EH (cell line): ENCODE results near the gene C17orf114.
A peak's percentile ranks its signal among the peaks of the same experiment; 100 is the strongest.

Experiments
- DNase-seq: peaks from one replicate; pipeline ENCODE4 v3.0.0-alpha.2; 2015; ENCODE audit warnings: low read depth

C17orf114 gene

DNA sequence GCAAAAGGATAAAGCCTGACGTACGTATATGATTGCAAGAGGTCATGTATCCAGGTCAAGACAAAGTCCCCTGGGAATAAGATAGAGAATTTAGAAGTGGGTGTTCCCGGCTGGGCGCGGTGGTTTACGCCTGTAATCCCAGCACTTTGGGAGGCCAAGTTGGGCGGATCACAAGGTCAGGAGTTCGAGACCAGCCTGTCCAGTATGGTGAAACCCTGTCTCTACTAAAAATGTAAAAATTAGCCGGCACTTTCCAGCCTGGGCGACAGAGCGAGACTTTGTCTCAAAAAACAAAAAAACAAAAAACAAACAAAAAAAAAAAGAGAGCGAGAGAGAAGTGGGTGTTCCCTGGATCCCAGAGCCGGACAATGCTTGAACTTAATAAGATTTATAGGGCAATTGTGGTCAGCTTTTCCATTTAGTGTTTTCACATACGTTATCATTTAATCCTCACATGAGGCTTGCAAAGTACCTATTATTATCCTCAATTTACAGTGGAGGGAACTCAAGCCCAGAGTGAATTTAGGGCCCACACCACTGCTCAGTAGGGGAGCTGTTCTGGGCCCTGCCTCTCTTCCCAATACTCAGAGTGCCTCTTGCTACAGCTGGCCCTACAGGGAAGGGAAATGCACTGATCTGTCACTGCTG is 13.8 kb downstream of the C17orf114 start:
- no peak for DNase-seq

DNA sequence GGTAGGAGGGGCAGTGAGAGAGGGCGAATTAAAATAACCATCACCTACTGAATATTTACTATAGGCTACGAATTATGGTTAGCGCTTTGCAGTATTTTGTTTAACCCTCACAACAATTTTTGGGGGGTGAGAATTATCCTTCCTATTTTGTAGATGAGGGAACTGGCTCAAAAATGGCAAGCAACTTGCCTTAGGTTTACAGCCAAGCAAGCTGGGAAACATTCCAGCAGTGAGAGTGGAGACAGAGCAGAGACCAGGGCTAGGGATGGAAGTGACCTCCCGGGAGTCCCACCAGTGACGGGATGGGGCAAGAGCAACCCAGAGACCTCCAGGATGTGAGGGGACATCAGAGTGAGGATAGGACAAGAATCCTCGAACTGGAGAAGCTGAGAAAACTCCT is 15.6 kb downstream of the C17orf114 start:
- DNase-seq, result no peak

DNA sequence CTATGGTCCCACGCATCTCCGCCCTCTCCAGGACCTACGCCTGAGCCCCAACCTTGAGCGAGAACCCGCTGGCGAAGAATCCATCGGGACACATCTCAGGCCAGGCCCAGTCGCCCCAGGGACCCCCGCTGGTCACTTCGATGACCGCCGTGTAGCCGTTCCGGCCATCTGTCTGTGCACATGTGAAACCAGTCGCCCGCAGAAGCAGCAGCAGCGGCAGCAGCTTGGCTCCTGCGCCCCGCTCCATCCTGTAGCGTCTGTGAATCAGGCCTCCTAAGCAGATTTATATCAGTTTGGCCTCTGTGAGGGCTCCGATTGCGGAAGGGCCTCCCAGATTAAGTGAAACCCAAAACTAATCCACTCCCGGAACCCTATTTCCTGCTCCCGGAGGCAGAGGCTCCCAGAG is 16.0 kb downstream of the C17orf114 start, which contains the start of gene VMO1:
VMO1 (minus strand) TSS at position 259 of the 406 bp plus-strand sequence; CDS start at position 247, 12 bp downstream.
- DNase-seq, result peak; percentile 38

DNA sequence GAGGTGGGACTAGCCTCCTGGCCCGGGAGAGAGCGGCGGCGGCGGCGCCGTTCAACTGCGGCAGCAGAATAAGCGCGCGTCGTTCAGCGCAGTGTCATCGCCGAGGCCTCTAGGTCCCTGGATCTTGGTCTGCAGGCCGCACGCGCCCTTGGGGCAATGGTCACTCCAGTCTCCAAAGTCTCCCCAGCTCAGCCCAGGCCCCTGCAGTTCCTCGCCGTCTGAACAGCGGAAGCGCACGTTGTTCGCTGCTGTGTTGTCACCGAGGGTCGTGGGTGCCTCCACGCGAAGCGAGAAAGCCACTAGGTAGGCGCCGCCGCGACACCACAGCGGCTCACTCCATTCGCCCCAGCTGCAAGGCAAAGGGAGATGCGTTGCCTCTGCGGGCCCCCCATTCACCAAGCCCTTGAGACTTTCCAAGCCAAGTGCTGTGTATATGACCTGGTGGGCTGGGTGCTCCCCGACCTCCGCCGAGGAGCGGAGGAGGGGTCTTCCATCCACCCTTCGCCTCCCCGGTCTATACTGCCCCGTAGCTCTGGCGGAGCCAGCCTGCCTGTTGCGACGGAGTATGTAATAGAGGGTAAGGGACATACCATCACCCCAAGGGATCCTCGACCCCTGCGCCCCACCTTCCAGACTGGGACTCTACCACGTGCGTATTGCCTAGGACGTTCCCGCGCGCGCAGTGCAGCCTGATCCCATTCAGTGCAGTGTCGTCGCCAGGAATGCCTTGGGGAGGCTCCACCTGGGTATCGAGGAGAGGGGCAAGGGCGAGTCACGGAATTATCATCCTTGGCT is 16.6 kb downstream of the C17orf114 start:
- DNase-seq, result peak; percentile 21

DNA sequence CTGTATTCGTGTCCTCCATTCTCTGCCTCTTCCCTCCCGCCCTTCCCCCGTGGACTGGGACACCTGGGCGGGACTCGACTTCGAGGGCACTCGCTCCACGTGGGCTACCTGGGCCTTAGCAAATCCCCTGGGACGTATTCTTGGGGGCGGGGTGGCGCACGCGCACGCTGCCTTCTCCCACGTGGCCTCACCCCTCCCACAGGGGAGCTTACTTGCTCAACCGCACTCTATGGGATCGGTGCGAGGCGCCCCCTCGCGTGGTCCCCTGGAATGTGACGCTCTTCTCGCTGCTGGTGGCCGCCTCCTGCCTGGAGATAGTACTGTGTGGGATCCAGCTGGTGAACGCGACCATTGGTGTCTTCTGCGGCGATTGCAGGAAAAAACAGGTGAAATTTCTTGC is 19.5 kb downstream of the C17orf114 start:
- DNase-seq, result no peak

DNA sequence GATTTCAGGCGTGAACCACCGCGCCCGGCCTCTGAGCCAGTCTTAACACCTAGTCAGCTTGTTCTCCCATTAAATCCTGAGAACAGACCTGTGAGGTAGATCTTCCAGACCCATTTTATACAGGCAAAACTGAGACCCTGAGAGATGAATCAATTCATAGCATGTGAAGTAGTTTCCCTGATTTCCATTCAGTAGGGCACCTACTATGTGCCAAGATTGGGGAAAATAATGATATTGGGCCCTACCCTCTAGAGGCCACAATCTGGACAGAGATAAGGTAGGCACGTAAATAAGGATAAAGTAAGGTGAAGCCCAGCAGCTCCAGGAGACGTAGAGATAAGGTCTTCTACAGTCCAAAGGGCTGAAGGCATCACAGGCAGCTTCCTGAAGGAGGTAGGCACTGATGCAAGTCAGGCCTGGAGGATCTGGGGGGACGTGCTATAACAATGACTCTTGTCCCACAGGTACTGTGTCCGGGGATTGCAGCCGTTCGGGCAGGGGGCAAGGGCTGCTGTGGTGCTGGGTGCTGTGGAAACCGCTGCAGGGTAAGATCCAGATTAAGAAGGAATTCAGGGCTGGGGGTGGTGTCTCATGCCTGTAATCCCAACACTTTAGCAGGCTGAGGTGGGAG is 21.7 kb downstream of the C17orf114 start:
- no peak for DNase-seq

DNA sequence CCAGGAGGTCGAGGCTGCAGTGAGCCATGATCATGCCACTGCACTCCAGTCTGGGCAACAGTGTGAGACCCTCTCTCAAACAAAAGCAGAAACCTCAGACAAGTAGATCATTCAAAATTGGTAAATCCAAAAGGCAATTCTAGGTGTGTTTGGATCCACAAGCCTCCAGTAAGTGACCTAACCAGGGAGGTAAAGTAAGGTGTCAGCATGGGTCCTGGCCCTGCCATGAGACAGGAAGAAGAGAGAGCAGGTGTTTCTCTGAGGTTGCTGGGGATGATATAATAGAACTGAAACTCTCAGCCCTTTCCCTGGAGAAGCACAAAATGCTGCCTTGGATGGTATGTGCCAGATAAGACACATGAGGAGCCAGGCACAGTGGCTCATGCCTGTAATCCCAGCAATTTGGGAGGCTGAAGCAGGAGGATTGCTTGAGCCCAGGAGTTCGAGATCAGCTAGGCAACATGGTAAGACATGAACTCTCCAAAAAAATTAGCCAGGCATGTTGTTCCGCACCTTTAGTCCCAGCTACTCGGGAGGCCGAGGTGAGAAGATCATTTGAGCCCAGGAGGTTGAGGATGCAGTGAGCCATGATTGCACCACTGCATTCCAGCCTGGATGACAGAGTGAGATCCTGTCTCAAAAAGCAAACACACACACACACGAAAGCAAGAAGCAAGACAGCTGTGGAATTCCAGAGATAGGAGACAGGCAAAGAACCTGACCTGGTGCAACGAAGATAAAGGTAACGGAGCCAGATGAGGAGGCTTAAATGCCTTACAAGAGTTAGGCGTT is 24.0 kb downstream of the C17orf114 start:
- peak; percentile 25 for DNase-seq

DNA sequence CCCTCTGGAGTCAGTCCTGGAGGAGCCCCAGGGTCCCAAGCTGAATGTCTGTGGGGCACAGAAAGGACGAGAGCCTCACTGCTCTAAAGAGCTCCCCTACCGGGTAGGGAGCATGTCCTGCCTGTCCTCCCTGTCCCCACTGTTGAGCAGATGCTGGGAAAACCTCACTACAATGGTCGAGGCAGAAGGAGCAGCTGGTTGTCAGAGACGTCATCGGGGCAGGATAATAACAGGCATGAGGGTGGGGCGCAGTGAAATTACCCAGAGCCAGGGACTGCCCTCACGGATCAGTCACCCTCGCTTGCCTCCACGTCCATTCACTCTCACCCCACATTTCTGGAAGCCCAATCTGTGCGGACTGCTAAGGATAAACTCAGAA is 29.9 kb downstream of the C17orf114 start:
- DNase-seq, result no peak

DNA sequence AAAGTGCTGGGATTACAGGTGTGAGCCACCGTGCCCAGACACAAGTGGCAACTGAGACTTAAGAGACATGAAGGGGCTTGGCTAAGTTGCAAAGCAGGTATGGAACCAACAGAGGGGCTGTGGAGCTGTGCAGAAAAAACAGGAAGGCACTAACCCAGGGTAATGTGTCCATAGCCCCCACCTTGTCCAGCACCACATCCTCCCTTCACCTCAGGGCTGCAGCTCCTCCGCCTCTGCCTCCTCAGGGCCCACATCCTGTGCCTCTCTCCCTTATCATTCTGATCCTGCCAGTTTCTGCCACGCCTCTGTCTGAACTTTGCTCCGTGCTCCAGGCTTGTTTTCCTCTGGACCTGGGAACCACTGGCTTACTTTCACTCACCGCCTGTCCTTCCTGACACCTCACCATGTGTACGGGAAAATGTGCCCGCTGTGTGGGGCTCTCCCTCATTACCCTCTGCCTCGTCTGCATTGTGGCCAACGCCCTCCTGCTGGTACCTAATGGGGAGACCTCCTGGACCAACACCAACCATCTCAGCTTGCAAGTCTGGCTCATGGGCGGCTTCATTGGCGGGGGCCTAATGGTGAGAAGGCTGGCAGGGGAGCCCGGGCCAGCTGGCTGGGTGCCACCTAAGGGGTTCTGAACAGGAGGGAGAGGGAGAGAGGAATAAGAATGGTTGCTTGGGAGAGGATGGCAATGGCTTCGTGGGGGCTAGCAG is 30.5 kb downstream of the C17orf114 start, which contains the start of gene TM4SF5:
TM4SF5 (plus strand) TSS at position 368 of the 716 bp plus-strand sequence; CDS start at position 405, 37 bp downstream.
- no peak for DNase-seq

DNA sequence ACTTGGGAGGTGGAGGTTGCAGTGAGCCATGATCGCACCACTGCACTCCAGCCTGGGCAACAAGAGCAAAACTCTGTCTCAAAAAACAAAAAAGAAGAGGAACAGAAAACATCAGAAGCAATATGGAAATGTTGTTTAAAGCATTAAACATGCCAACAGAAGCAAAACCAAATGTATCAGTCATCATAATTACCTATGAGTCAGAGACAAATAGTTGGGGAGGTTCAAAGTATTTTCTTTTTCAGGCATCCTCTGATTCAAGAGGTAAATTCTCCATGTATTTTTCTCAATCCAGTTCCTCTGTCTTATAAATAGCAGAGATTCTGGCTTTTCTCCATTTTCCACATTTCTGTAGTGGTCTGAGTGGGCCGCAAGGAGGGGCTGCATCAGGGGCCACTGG is 32.5 kb downstream of the C17orf114 start:
- DNase-seq, result peak; percentile 53

DNA sequence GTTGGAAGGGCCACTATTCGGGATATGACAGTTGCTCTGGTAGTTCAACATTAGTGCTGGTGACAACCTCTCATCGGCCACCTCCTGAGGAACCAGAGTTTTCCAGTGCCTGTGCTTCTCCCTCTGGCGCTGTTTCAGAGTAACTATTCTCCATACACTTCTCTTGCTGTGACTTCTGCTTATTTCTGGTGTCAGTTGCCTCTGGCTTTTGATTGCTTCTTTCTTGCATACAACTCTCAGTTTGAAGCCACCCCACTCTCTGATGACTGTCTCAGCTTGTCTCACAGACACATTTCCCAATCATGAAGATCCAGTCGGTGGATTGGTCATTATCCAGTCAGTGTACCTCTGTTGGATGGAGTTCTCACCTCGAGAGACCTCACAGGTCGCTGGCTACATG is 33.8 kb downstream of the C17orf114 start:
- no peak for DNase-seq

DNA sequence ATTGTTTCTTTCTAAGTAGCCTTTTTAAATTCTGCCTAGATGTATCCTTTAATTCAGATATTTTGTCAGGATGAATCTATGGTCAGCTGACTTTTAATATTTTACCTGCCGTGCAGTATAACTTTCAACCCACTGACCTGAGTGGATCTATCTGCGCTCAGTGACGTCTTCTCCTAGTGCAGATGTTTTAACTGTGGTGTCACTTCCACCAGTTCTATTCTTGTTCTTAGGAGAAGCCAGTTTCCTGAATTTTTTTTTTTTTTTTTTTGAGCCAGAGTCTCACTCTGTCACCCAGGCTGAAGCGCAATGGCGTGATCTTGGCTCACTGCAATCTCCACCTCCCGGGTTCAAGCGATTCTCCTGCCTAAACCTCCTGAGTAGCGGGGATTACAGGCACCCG is 35.4 kb downstream of the C17orf114 start:
- DNase-seq, result no peak

DNA sequence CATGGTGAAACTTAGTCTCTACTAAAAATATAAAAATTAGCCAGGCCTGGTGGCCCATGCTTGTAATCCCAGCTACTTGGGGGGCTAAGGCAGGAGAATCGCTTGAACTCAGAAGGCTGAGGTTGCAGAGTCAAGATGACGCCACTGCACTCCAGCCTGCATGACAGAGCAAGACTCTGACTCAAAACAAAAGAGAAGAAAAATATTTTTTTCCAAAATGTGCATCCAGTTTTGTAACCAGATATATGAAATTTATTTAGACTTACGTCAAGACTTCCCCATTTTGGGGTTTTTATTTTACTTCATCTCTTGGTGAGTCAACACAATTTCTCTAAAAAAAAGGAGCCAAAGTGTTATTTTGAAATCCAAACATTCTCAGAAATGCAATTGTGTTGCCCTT is 35.9 kb downstream of the C17orf114 start:
- DNase-seq, result no peak

DNA sequence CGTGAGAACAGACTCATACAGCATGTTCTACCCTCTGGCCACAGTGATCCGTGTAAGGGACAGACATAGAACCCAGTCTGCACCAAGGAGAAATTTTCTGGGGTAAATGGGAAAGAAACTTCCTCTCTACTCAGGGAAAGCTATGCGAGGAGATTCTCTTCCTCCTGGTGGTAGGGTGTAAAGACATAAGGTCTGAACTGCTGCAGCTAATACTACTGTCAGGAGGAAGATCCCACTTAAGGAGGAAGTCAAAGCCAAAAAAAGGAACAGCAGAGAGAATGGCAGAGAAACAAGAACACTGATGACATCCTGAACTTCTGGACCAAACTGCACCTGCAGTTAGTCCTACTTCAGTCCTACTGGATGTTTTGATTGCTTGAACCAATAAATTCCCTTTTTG is 37.5 kb downstream of the C17orf114 start:
- no peak for DNase-seq

DNA sequence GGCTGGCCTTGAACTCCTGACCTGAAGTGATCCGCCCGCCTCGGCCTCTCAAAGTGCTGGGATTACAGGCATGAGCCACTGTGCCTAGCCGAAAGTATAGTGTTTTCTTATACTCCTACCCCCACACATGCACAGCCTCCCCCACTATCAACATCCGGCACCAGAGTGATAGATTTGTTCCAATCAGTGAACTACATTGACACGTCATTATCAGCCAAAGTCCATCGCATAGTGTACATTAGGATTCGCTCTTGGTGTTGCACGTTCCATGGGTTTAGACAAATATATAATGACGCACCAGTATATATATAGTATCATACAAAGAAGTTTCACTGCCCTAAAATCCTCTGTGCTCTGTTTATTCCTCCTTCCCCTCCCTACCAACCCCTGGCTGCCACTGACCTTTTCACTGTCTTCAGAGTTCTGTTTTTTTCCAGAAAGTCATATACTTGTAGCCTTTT is 42.3 kb downstream of the C17orf114 start:
- DNase-seq, result no peak

DNA sequence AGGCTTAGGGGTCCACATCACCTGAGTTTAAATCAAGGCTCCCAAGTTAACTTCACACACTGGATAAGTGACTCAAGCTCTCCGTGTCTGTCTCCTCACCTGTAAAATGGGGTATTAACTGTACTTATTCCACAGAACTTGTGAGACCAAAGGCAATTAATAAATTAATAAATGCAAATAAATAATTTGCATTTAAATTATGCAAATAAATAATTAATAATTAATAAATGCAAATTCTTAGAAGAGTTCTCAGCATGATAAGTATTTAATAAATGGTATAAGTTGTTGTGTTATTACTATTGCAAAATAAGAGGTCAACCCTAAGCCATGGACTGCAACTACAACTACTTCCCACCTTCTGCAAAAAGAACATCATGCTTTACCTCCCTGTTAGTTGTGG is 48.7 kb downstream of the C17orf114 start:
- no peak for DNase-seq

DNA sequence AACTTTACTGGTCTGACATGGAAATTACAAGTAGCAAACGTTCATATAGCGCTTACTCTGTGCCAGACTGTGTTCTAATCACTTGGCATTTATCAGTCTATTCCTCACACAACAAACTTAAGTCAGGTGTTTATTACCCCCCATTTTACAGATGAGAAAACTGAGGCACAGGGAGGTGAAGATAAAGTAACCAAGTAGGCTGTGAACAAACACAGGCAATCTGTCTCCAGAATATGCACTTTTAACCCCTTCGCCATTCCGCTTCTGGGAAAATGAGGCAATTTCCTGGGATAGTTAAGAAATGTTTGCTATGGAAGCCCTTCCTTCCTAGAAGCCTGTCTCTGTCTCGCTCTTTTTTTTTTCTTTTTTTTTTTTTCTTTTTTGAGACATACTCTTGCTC is 50.2 kb downstream of the C17orf114 start:
- peak; percentile 32 for DNase-seq
